WTC11 (cell line): ENCODE results near the gene MYO1F. TPM values are rescaled to one million over a fixed set of nuclear protein-coding genes. Genes with fewer than 3 reads are reported as not detected.

ENCODE experiments used
- ATAC-seq: fragments of 200-7000 bp; cut with Tn5 transposase; 2 replicates; pipeline ENCODE4 v1.10.0; 2021; ENCODE audit warnings: mild to moderate bottlenecking, moderate library complexity
- CTCF ChIA-PET: fragments of 300-600 bp; sonication (Branson Sonifier 250); formaldehyde crosslinking; loops from one replicate; lab custom pipeline; 2021; ENCODE audit warnings: antibody characterized with exemption; lab: Charles Lee
- POLR2A ChIA-PET: fragments of 350-600 bp; sonication (Branson Sonifier 250); formaldehyde crosslinking; loops from one replicate; lab custom pipeline; 2021; ENCODE audit warnings: antibody characterized with exemption; lab: Charles Lee
- DNase-seq: peaks from one replicate; pipeline ENCODE4 v3.0.0; 2021; ENCODE audit warnings: low spot score
- H3K27ac Mint-ChIP-seq: 2 replicates; pipeline ENCODE4 v1.8.0; 2021; ENCODE audit warnings: mixed read lengths
- H3K27me3 Mint-ChIP-seq: 2 replicates; pipeline ENCODE4 v1.8.0; 2021; ENCODE audit warnings: low read depth, mild to moderate bottlenecking, moderate library complexity, mixed read lengths
- H3K36me3 Mint-ChIP-seq: 2 replicates; pipeline ENCODE4 v1.8.0; 2021; ENCODE audit warnings: mixed read lengths
- H3K4me1 Mint-ChIP-seq: 2 replicates; pipeline ENCODE4 v1.8.0; 2022; ENCODE audit warnings: mixed read lengths
- H3K4me3 Mint-ChIP-seq: 2 replicates; pipeline ENCODE4 v1.8.0; 2021; ENCODE audit warnings: mild to moderate bottlenecking, moderate library complexity, mixed read lengths
- H3K9me3 Mint-ChIP-seq: 2 replicates; pipeline ENCODE4 v1.8.0; 2021; ENCODE audit warnings: mixed read lengths
- AFF4 ChIP-seq: sonication (generic); formaldehyde crosslinking; IDR thresholded peaks from 2 replicates; pipeline ENCODE4 v1.8.1; 2023; ENCODE audit warnings: mild to moderate bottlenecking, missing genetic modification reagents, borderline replicate concordance
- ATF6 ChIP-seq: sonication (generic); formaldehyde crosslinking; IDR thresholded peaks from 2 replicates; pipeline ENCODE4 v1.8.1; 2023; ENCODE audit warnings: mild to moderate bottlenecking, missing genetic modification reagents
- CBFB ChIP-seq: sonication (generic); formaldehyde crosslinking; IDR thresholded peaks from 2 replicates; pipeline ENCODE4 v1.8.1; 2022; ENCODE audit warnings: mild to moderate bottlenecking, low read depth, missing genetic modification reagents
- CREB1 ChIP-seq: sonication (generic); formaldehyde crosslinking; IDR thresholded peaks from 2 replicates; pipeline ENCODE4 v1.8.0; 2023; ENCODE audit warnings: mild to moderate bottlenecking, missing genetic modification reagents
- EMX1 ChIP-seq: fragments of 250-450 bp; sonication (Bioruptor Pico); IDR thresholded peaks from 2 replicates; pipeline ENCODE4 v1.8.0; 2021; ENCODE audit warnings: mild to moderate bottlenecking
- ETV6 ChIP-seq: sonication (generic); formaldehyde crosslinking; IDR thresholded peaks from 2 replicates; pipeline ENCODE4 v1.8.1; 2022; ENCODE audit warnings: mild to moderate bottlenecking, missing genetic modification reagents
- FOXJ3 ChIP-seq: sonication (generic); formaldehyde crosslinking; IDR thresholded peaks from 2 replicates; pipeline ENCODE4 v1.9.0; 2021; ENCODE audit warnings: missing genetic modification reagents, mild to moderate bottlenecking, borderline replicate concordance
- FOXP1 ChIP-seq: sonication (generic); formaldehyde crosslinking; IDR thresholded peaks from 2 replicates; pipeline ENCODE4 v1.8.0; 2022; ENCODE audit warnings: missing genetic modification reagents, mild to moderate bottlenecking, moderate library complexity, borderline replicate concordance
- GTF2I ChIP-seq: fragments of 250-450 bp; sonication (Bioruptor Pico); conservative IDR thresholded peaks from 2 replicates; pipeline ENCODE4 v1.4.0; 2021; ENCODE audit warnings: mild to moderate bottlenecking
- JAZF1 ChIP-seq: fragments of 250-450 bp; sonication (Bioruptor Pico); IDR thresholded peaks from 2 replicates; pipeline ENCODE4 v1.9.0; 2021; ENCODE audit warnings: moderate library complexity, mild to moderate bottlenecking, inconsistent platforms
- NFATC4 ChIP-seq: fragments of 250-450 bp; sonication (Bioruptor Pico); IDR thresholded peaks from 2 replicates; pipeline ENCODE4 v1.9.0; 2021; ENCODE audit warnings: mild to moderate bottlenecking
- NR1H2 ChIP-seq: sonication (generic); formaldehyde crosslinking; IDR thresholded peaks from 2 replicates; pipeline ENCODE4 v1.9.0; 2021; ENCODE audit warnings: mild to moderate bottlenecking, moderate library complexity, missing genetic modification reagents
- NR3C1 ChIP-seq: sonication (generic); formaldehyde crosslinking; conservative IDR thresholded peaks from 2 replicates; pipeline ENCODE4 v1.8.1; 2023; ENCODE audit warnings: low read depth, mild to moderate bottlenecking, missing genetic modification reagents
- RELA ChIP-seq: sonication (generic); formaldehyde crosslinking; IDR thresholded peaks from 2 replicates; pipeline ENCODE4 v1.8.1; 2022; ENCODE audit warnings: missing genetic modification reagents, mild to moderate bottlenecking, borderline replicate concordance
- SP1 ChIP-seq: sonication (generic); formaldehyde crosslinking; conservative IDR thresholded peaks from 2 replicates; pipeline ENCODE4 v1.8.1; 2022; ENCODE audit warnings: missing genetic modification reagents
- TEAD1 ChIP-seq: sonication (generic); formaldehyde crosslinking; IDR thresholded peaks from 2 replicates; pipeline ENCODE4 v1.8.0; 2022; ENCODE audit warnings: mild to moderate bottlenecking, missing genetic modification reagents
- USF1 ChIP-seq: sonication (generic); formaldehyde crosslinking; IDR thresholded peaks from 2 replicates; pipeline ENCODE4 v1.8.0; 2022; ENCODE audit warnings: mild to moderate bottlenecking, missing genetic modification reagents
- USF2 ChIP-seq: sonication (generic); formaldehyde crosslinking; IDR thresholded peaks from 2 replicates; pipeline ENCODE4 v1.8.1; 2023; ENCODE audit warnings: mild to moderate bottlenecking, missing genetic modification reagents, moderate library complexity
- ZMAT4 ChIP-seq: fragments of 250-450 bp; sonication (Bioruptor Pico); IDR thresholded peaks from 2 replicates; pipeline ENCODE4 v1.9.0; 2021; ENCODE audit warnings: mild to moderate bottlenecking
- ZNF121 ChIP-seq: sonication (generic); formaldehyde crosslinking; IDR thresholded peaks from 2 replicates; pipeline ENCODE4 v1.8.0; 2023; ENCODE audit warnings: missing genetic modification reagents
- ZNF219 ChIP-seq: sonication (generic); formaldehyde crosslinking; IDR thresholded peaks from 2 replicates; pipeline ENCODE4 v1.8.0; 2023; ENCODE audit warnings: missing genetic modification reagents, mild to moderate bottlenecking, borderline replicate concordance
- ZNF281 ChIP-seq: sonication (generic); formaldehyde crosslinking; IDR thresholded peaks from 2 replicates; pipeline ENCODE4 v1.8.0; 2023; ENCODE audit warnings: mild to moderate bottlenecking, missing genetic modification reagents
- total RNA-seq: library from RNA; stranded (reverse); gene quantifications from 3 replicates; pipeline ENCODE4 v1.2.3, GENCODE V29; 2021

MYO1F gene
- total RNA-seq, 1 experiment from 2014 or later, result 2.8 TPM

- TF ChIP-seq AFF4 (CRISPR knock-in tag) (no peak), CBFB (CRISPR knock-in tag) (no peak), USF1 (CRISPR knock-in tag) (no peak), FOXJ3 (CRISPR knock-in tag) (no peak), JAZF1 (CRISPR knock-in tag) (no peak), TEAD1 (CRISPR knock-in tag) (no peak), GTF2I (CRISPR knock-in tag) (no peak), ZMAT4 (no peak), ZNF219 (CRISPR knock-in tag) (no peak)
Measured at GRCh38 chr19:8477889-8478288, 99.4 kb downstream of the MYO1F start (continued).

- no peak for DNase-seq
- H3K4me3 Mint-ChIP-seq, result no peak overlapping the region
- H3K36me3 Mint-ChIP-seq, result peaks cover 81% of the 10 kb centered on the region
- TF ChIP-seq ATF6 (CRISPR knock-in tag), result no peak
- TF ChIP-seq, all 79 proteins: peak for 0
- Mint-ChIP-seq H3K27ac (0 out of 2 replicates have a peak overlapping the region, but pooled peaks have one; percentile 41), H3K9me3 (no peaks in the 10 kb centered on the region), H3K27me3 (no peaks in the 10 kb centered on the region), H3K4me1 (peaks cover 11% of the 10 kb centered on the region; the same call in 1 of the 2 replicates)
- POLR2A ChIA-PET, result no interaction called here
- CTCF ChIA-PET, result interaction anchor here (0.6 to 1.4 kb wide), 2 partner anchors 63 to 135 kb away, joined by 3 to 4 read pairs; partner anchors contain the start of gene MARCHF2
- no peak for ATAC-seq
Measured at GRCh38 chr19:8476524-8476923, 100.7 kb downstream of the MYO1F start.

- Mint-ChIP-seq H3K27me3 (no peaks in the 10 kb centered on the region), H3K27ac (no peak overlapping the region), H3K9me3 (no peaks in the 10 kb centered on the region), H3K36me3 (peaks cover 84% of the 10 kb centered on the region), H3K4me1 (peaks cover 3% of the 10 kb centered on the region; the same call in 1 of the 2 replicates), H3K4me3 (no peak overlapping the region)
- ChIA-PET CTCF (interaction anchor here (1.0 kb wide), 1 partner anchor 62 kb away, joined by 5 read pairs; the partner anchor contains the start of gene MARCHF2), POLR2A (interaction anchor here (0.5 kb wide), 1 partner anchor 51 kb away, joined by 3 read pairs; no protein-coding TSS in a partner anchor)
- ATAC-seq, result no peak
- no peak for DNase-seq
- TF ChIP-seq CREB1 (CRISPR knock-in tag), result no peak
- no peak for TF ChIP-seq ETV6 (CRISPR knock-in tag)
- no peak for TF ChIP-seq RELA (CRISPR knock-in tag)
- no peak for TF ChIP-seq ZNF281 (CRISPR knock-in tag)
- no peak for TF ChIP-seq TEAD1 (CRISPR knock-in tag)
- TF ChIP-seq USF2 (CRISPR knock-in tag), result no peak
- TF ChIP-seq ZNF121 (CRISPR knock-in tag), result no peak
- no peak for TF ChIP-seq FOXJ3 (CRISPR knock-in tag)
- no peak for TF ChIP-seq FOXP1 (CRISPR knock-in tag)
- TF ChIP-seq CBFB (CRISPR knock-in tag), result no peak
- TF ChIP-seq EMX1 (CRISPR knock-in tag), result no peak
- TF ChIP-seq SP1 (CRISPR knock-in tag), result no peak
- no peak for TF ChIP-seq NR3C1
- TF ChIP-seq NR1H2 (CRISPR knock-in tag), result no peak
- no peak for TF ChIP-seq NFATC4 (CRISPR knock-in tag)
- TF ChIP-seq ZMAT4, result no peak
Measured at GRCh38 chr19:8475005-8475404, 102.2 kb downstream of the MYO1F start.
